DMS153 (cell line): ENCODE data around the gene MTG1.
"Not testable (repeated sequence)": the region's sequence is repeated elsewhere in the genome, so short reads cannot be mapped to it uniquely, and the experiment has no call there.

ENCODE experiments used
- DNase-seq: peaks from one replicate; lab custom pipeline; 2025; lab: John Stamatoyannopoulos, UW

The MTG1 gene

GRCh38 chr10:133400624-133401424 lies 6.9 kb downstream of the MTG1 start:
- DNase-seq, result no peak

- DNase-seq, result no peak
Measured at GRCh38 chr10:133401500-133401899, 7.5 kb downstream of the MTG1 start.

GRCh38 chr10:133401981-133402725 lies 8.2 kb downstream of the MTG1 start:
- no peak for DNase-seq

GRCh38 chr10:133403359-133403758 lies 9.4 kb downstream of the MTG1 start:
- no peak for DNase-seq

GRCh38 chr10:133403784-133404183 lies 9.8 kb downstream of the MTG1 start:
- DNase-seq, result no peak

- DNase-seq, result no peak
Measured at GRCh38 chr10:133405272-133405671, 11.3 kb downstream of the MTG1 start.

GRCh38 chr10:133405844-133406527 lies 12.0 kb downstream of the MTG1 start:
- DNase-seq, result no peak

GRCh38 chr10:133411523-133412380 lies 17.8 kb downstream of the MTG1 start:
- no peak for DNase-seq

GRCh38 chr10:133412381-133412711 lies 18.4 kb downstream of the MTG1 start:
- DNase-seq, result no peak

GRCh38 chr10:133414401-133414800 lies 20.4 kb downstream of the MTG1 start:
- DNase-seq, result not testable (repeated sequence)

- no peak for DNase-seq
Measured at GRCh38 chr10:133415752-133416151, 21.8 kb downstream of the MTG1 start.

- DNase-seq, result no peak
Measured at GRCh38 chr10:133418289-133418993, 24.5 kb downstream of the MTG1 start.

GRCh38 chr10:133419211-133419950 lies 25.4 kb downstream of the MTG1 start:
- DNase-seq, result no peak

- DNase-seq, result no peak
Measured at GRCh38 chr10:133420028-133420427, 26.1 kb downstream of the MTG1 start.

GRCh38 chr10:133420579-133420978 lies 26.6 kb downstream of the MTG1 start:
- no peak for DNase-seq

GRCh38 chr10:133421336-133422222 lies 27.6 kb downstream of the MTG1 start:
- no peak for DNase-seq

GRCh38 chr10:133422223-133422806 lies 28.4 kb downstream of the MTG1 start:
- DNase-seq, result no peak

- DNase-seq, result no peak
Measured at GRCh38 chr10:133422807-133423771, 29.1 kb downstream of the MTG1 start.
